PC-3 (cell line): Measurements from ENCODE around the gene SCYGR7.

Source experiments
- CTCF ChIP-seq: fragments of 300-600 bp; sonication (generic); conservative IDR thresholded peaks from 2 replicates; pipeline ENCODE4 v1.5.1; 2017; ENCODE audit warnings: antibody characterized with exemption, low read depth, mild to moderate bottlenecking, low read length
- EZH2phosphoT487 ChIP-seq: fragments of 300-600 bp; sonication (generic); IDR thresholded peaks from 2 replicates; pipeline ENCODE4 v1.6.1; 2018; ENCODE audit warnings: mild to moderate bottlenecking, antibody characterized with exemption, low read length, borderline replicate concordance

GRCh38 chr2:227767830-227768229, 39.7 kb downstream of the SCYGR7 start:
- no peak for TF ChIP-seq EZH2phosphoT487
- no peak for TF ChIP-seq CTCF
